Spleen (tissue), 11 donors: ENCODE measurements around the gene SCN4A. TPM values are rescaled to one million over a fixed set of nuclear protein-coding genes. Genes with fewer than 3 reads are reported as not detected.
A peak's percentile ranks its signal among the peaks of the same experiment; 100 is the strongest.

Experiments used
- DNase-seq: peaks from one replicate; pipeline ENCODE4 v3.0.0-alpha.2; 2020
- H3K27ac ChIP-seq, 8 donors: fragments of 200-600 bp; sonication (generic) in 7 of 8; 1 replicate in 4 of 8; 2 replicates in 4 of 8; pipeline versions ENCODE4 v1.5.0 to v1.8.0; 2016 to 2021; ENCODE audit warnings: inconsistent platforms in 4 of 8, mild to moderate bottlenecking in 4 of 8, moderate library complexity in 1 of 8
- H3K27me3 ChIP-seq, 7 donors: fragments of 200-600 bp; sonication (generic) in 6 of 7; replicated peaks in 1 of 7; 1 replicate in 4 of 7; 2 replicates in 3 of 7; pipeline versions ENCODE4 v1.5.0 to v1.8.0; 2016 to 2021; ENCODE audit warnings: inconsistent platforms in 3 of 7, mild to moderate bottlenecking in 1 of 7
- H3K36me3 ChIP-seq, 6 donors: fragments of 200-600 bp; sonication (generic) in 5 of 6; 1 replicate in 4 of 6; 2 replicates in 2 of 6; pipeline versions ENCODE4 v1.5.0 to v1.8.0; 2016 to 2021; ENCODE audit warnings: inconsistent platforms in 2 of 6
- H3K4me1 ChIP-seq, 6 donors: fragments of 200-600 bp; sonication (generic) in 5 of 6; 1 replicate in 3 of 6; 2 replicates in 3 of 6; pipeline versions ENCODE4 v1.5.0 to v1.8.0; 2016 to 2021; ENCODE audit warnings: inconsistent platforms in 3 of 6
- H3K4me3 ChIP-seq, 8 donors: fragments of 200-600 bp; sonication (generic) in 7 of 8; 1 replicate in 4 of 8; 2 replicates in 4 of 8; pipeline versions ENCODE4 v1.5.0 to v1.8.0; 2016 to 2021; ENCODE audit warnings: inconsistent platforms in 4 of 8, mild to moderate bottlenecking in 4 of 8, moderate library complexity in 2 of 8
- H3K9me3 ChIP-seq, 8 donors: fragments of 200-600 bp; sonication (generic) in 7 of 8; 1 replicate in 4 of 8; 2 replicates in 4 of 8; pipeline versions ENCODE4 v1.5.0 to v1.8.0; 2016 to 2021; ENCODE audit warnings: inconsistent platforms in 4 of 8
- CTCF ChIP-seq, 11 experiments: fragments of 200-600 bp in 7 of 11; fragments of 450-650 bp in 4 of 11; sonication (generic) in 4 of 11; IDR thresholded peaks in 8 of 11; conservative IDR thresholded peaks in 3 of 11; 1 replicate in 7 of 11; 2 replicates in 4 of 11; pipeline versions ENCODE4 v1.4.0 to v1.8.0; 2016 to 2021; ENCODE audit warnings: antibody characterized with exemption in 11 of 11, inconsistent platforms in 4 of 11, mild to moderate bottlenecking in 1 of 11
- POLR2A ChIP-seq, 3 donors: fragments of 450-650 bp; IDR thresholded peaks; one replicate each; pipeline ENCODE4 v1.5.1; 2017; ENCODE audit warnings: antibody characterized with exemption in 3 of 3, mild to moderate bottlenecking in 1 of 3
- POLR2AphosphoS5 ChIP-seq, 3 donors: sonication (generic); formaldehyde crosslinking; IDR thresholded peaks; one replicate each; pipeline ENCODE4 v1.5.1; 2017; ENCODE audit warnings: antibody characterized with exemption in 3 of 3
- WGBS, 5 donors: extraction: QIAGEN DNeasy Blood & Tissue Kit in 3 of 5; methylation state at CpG; one replicate each; pipeline versions ENCODE4 v1.1.5 to v1.1.7; 2013 to 2018; 5-methylcytosine and 5-hydroxymethylcytosine counted together
- intact Hi-C: fragments of 100-400 bp; cut with DNase I; formaldehyde crosslinking; loops from one replicate; pipeline ENCODE4 v1.15.0; 2023; ENCODE audit warnings: low total_unique reads
- polyA plus RNA-seq, 3 donors: library from polyadenylated mRNA; stranded (reverse); fragments of 200-250 nt; gene quantifications; one replicate each; pipeline ENCODE4 v1.2.1, GENCODE V29; 2013
- total RNA-seq, 7 donors: library from RNA; depleted of rRNA in 3 of 7; stranded (reverse); fragments of >200 nt in 3 of 7; fragmentation: NEBNext Ultra II Directional in 4 of 7; extraction: Animal tissue kit (Norgen Biotek cat#: 25700) in 4 of 7; gene quantifications; one replicate each; pipeline versions ENCODE4 v1.1.0 to v1.2.1, GENCODE V29; 2016 to 2021
- donor health status: healthy with polysubstance abuse.
- donor health status: DM: no; HTN: no; CAD: no; lungs with moderate emphysema.
- donor health status: DM: no; HTN: no; CAD: no.
- donor health status: Bipolar disorder and iron deficiency.
- donor health status: healthy.
- donor health status: DM: no; HTN: no; CAD: no.
- donor health status: DM: yes; HTN: yes; CAD: no.

Gene SCN4A
- total and polyA plus RNA-seq, 10 donors = 0.14 to 4.0 (median 0.86) TPM

- no peaks in the 10 kb centered on the region for H3K9me3 ChIP-seq
- intact Hi-C loops = no loop called here
These were observed 32.1 kb downstream of the SCN4A start for GRCh38 chr17:63940584-63940983.

GRCh38 chr17:63939884-63940283 is 32.8 kb downstream of the SCN4A start:
- 68 to 92% (median 85%) methylated on average over 5 to 6 of the region's 6 CpGs for WGBS, 5 donors
- intact Hi-C loops = no loop called here
- DNase-seq = no peak
- H3K27me3 ChIP-seq = no peaks in the 10 kb centered on the region
- H3K4me1 ChIP-seq = peaks cover 0 to 39% (median 14%) of the 10 kb centered on the region in 6 donors
- TF ChIP-seq POLR2AphosphoS5 (IDR thresholded peaks at IDR 0.05) = no peak
- no peak for TF ChIP-seq POLR2A (IDR thresholded peaks at IDR 0.05)
- TF ChIP-seq CTCF (IDR thresholded peaks at IDR 0.05 in 8 of 11, conservative IDR thresholded peaks at IDR 0.05 in 3 of 11) = no peak
- H3K27ac ChIP-seq = peak overlapping the region in 1 of 8 donors; percentile 25
- H3K4me3 ChIP-seq = no peak overlapping the region
- no peaks in the 10 kb centered on the region for H3K9me3 ChIP-seq
- no peaks in the 10 kb centered on the region for H3K36me3 ChIP-seq

More at GRCh38 chr17:63940584-63940983, 32.1 kb downstream of the SCN4A start:
- 90 to 98% (median 94%) methylated on average over 8 to 14 of the region's 14 CpGs for WGBS, 5 donors
- Histone ChIP-seq H3K27me3 (no peaks in the 10 kb centered on the region), H3K27ac (no peak overlapping the region), H3K4me3 (no peak overlapping the region), H3K4me1 (peaks cover under 1 to 39% (median 18%) of the 10 kb centered on the region in 6 donors), H3K36me3 (no peaks in the 10 kb centered on the region)
- TF ChIP-seq CTCF (IDR thresholded peaks at IDR 0.05 in 8 of 11, conservative IDR thresholded peaks at IDR 0.05 in 3 of 11) (no peak), POLR2A (IDR thresholded peaks at IDR 0.05) (no peak), POLR2AphosphoS5 (IDR thresholded peaks at IDR 0.05) (no peak)
- DNase-seq = peak; percentile 76

- TF ChIP-seq POLR2AphosphoS5 (IDR thresholded peaks at IDR 0.05) (no peak), CTCF (IDR thresholded peaks at IDR 0.05 in 8 of 11, conservative IDR thresholded peaks at IDR 0.05 in 3 of 11) (no peak), POLR2A (IDR thresholded peaks at IDR 0.05) (no peak)
- 81 to 88% (median 82%) methylated on average over 8 to 9 of the region's 9 CpGs for WGBS, 5 donors
- Histone ChIP-seq H3K36me3 (no peaks in the 10 kb centered on the region), H3K9me3 (no peaks in the 10 kb centered on the region), H3K4me1 (peaks cover 0 to 40% (median 17%) of the 10 kb centered on the region in 6 donors), H3K4me3 (no peak overlapping the region), H3K27me3 (no peaks in the 10 kb centered on the region), H3K27ac (peak overlapping the region in 1 of 8 donors; percentile 25)
- intact Hi-C loops = no loop called here
- no peak for DNase-seq
These were observed 33.3 kb downstream of the SCN4A start for GRCh38 chr17:63939401-63939800.

- H3K27me3 ChIP-seq = no peaks in the 10 kb centered on the region
- H3K9me3 ChIP-seq = no peaks in the 10 kb centered on the region
- intact Hi-C loops = no loop called here
- H3K36me3 ChIP-seq = no peaks in the 10 kb centered on the region
- H3K27ac ChIP-seq = no peak overlapping the region
- no peak for DNase-seq
- WGBS, 5 donors = 91 to 97% (median 95%) methylated on average over 4 of the region's 4 CpGs
- TF ChIP-seq POLR2AphosphoS5 (IDR thresholded peaks at IDR 0.05) (no peak), CTCF (IDR thresholded peaks at IDR 0.05 in 8 of 11, conservative IDR thresholded peaks at IDR 0.05 in 3 of 11) (no peak), POLR2A (IDR thresholded peaks at IDR 0.05) (no peak)
- no peak overlapping the region for H3K4me3 ChIP-seq
- H3K4me1 ChIP-seq = peaks cover 0 to 55% (median 26%) of the 10 kb centered on the region in 6 donors
These were observed 34.8 kb downstream of the SCN4A start for GRCh38 chr17:63937920-63938319.
